NT2/D1 (cell line): ENCODE measurements around the gene SLC10A4.
"Not testable (repeated sequence)": the region's sequence is repeated elsewhere in the genome, so short reads cannot be mapped to it uniquely, and the experiment has no call there.

Source experiments
- SUZ12 ChIP-seq: IDR thresholded peaks from 2 replicates; pipeline ENCODE4 v1.6.1; 2011; ENCODE audit not compliant: insufficient read length, insufficient read depth; ENCODE audit errors: extremely low read depth
- YY1 ChIP-seq: IDR thresholded peaks from 2 replicates; pipeline ENCODE4 v1.6.1; 2011; ENCODE audit not compliant: insufficient read length, insufficient read depth
- ZNF274 ChIP-seq: IDR thresholded peaks from 2 replicates; pipeline ENCODE4 v1.6.1; 2011; ENCODE audit warnings: mild to moderate bottlenecking, low read depth, low read length

DNA sequence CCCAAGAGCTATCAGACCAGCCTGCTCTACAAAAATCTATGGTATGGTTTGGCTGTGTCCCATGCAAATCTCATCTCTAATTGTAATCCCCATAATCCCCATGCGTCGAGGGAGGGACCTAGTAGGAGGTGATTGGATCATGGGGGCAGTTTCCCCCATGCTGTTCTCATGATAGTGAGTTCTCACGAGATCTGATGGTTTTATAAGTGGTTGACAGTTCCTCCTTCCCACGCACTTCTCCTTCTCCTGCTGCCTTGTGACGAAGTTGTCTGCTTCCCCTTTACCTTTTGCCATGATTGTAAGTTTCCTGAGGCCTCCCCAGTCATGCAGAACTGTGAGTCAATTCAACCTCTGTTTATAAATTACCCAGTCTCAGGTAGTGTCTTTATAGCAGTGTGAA lies 42.2 kb upstream of the SLC10A4 start:
- not testable (repeated sequence) for TF ChIP-seq YY1, ZNF274, SUZ12
